GM23338 (cell line): Measurements from ENCODE around the gene PDSS2. TPM values are rescaled to one million over a fixed set of nuclear protein-coding genes. Genes with fewer than 3 reads are reported as not detected.

Experiments
- ATAC-seq: fragments of 200-7000 bp; cut with Tn5 transposase; 3 replicates; pipeline ENCODE4 v1.9.1; 2020
- DNase-seq: peaks from one replicate; pipeline ENCODE4 v3.0.0-alpha.2; 2015; ENCODE audit warnings: low spot score
- H2AFZ ChIP-seq: fragments of 200-600 bp; sonication (generic); 2 replicates; pipeline ENCODE4 v1.8.0; 2016; ENCODE audit warnings: antibody characterized with exemption, mild to moderate bottlenecking, moderate library complexity
- H3F3A ChIP-seq: fragments of 200-600 bp; sonication (generic); replicated peaks from 2 replicates; pipeline ENCODE4 v1.8.0; 2017; ENCODE audit warnings: antibody characterized with exemption, mixed run types, low read depth
- H3K27ac ChIP-seq: fragments of 200-600 bp; sonication (generic); 2 replicates; pipeline ENCODE4 v1.6.1; 2016; ENCODE audit warnings: low read depth
- H3K27me3 ChIP-seq: fragments of 200-600 bp; sonication (generic); 2 replicates; pipeline ENCODE4 v1.8.0; 2016; ENCODE audit warnings: mild to moderate bottlenecking, mixed run types, moderate library complexity; ENCODE audit not compliant: insufficient read depth
- H3K36me3 ChIP-seq: fragments of 200-600 bp; sonication (generic); 2 replicates; pipeline ENCODE4 v1.8.0; 2016; ENCODE audit warnings: mild to moderate bottlenecking; ENCODE audit not compliant: insufficient read depth
- H3K4me1 ChIP-seq: fragments of 200-600 bp; sonication (generic); 2 replicates; pipeline ENCODE4 v1.8.0; 2016; ENCODE audit warnings: mild to moderate bottlenecking, moderate library complexity; ENCODE audit not compliant: insufficient read depth
- H3K4me2 ChIP-seq: fragments of 200-600 bp; sonication (generic); 2 replicates; pipeline ENCODE4 v1.7.1; 2017; ENCODE audit warnings: mixed run types
- H3K4me3 ChIP-seq: fragments of 200-600 bp; sonication (generic); 2 replicates; pipeline ENCODE4 v1.6.1; 2016; ENCODE audit warnings: mixed run types
- H3K79me2 ChIP-seq: fragments of 200-600 bp; sonication (generic); replicated peaks from 2 replicates; pipeline ENCODE4 v1.8.0; 2017; ENCODE audit warnings: mild to moderate bottlenecking; ENCODE audit not compliant: insufficient read depth
- H3K9me2 ChIP-seq: fragments of 200-600 bp; sonication (generic); 2 replicates; pipeline ENCODE4 v1.8.0; 2017; ENCODE audit not compliant: insufficient read depth
- H4K20me1 ChIP-seq: fragments of 200-600 bp; sonication (generic); replicated peaks from 2 replicates; pipeline ENCODE4 v1.8.0; 2017; ENCODE audit warnings: mild to moderate bottlenecking; ENCODE audit not compliant: insufficient read depth
- H3K27ac Mint-ChIP-seq: 2 replicates; pipeline ENCODE4 v1.8.0; 2020; ENCODE audit warnings: inconsistent platforms, mild to moderate bottlenecking, moderate library complexity, mixed read lengths
- H3K27me3 Mint-ChIP-seq: 3 replicates; pipeline ENCODE4 v1.8.0; 2022; ENCODE audit warnings: low read depth, mild to moderate bottlenecking, moderate library complexity, mixed read lengths, inconsistent platforms; ENCODE audit not compliant: insufficient read depth, poor library complexity
- H3K36me3 Mint-ChIP-seq: 3 replicates; pipeline ENCODE4 v1.8.0; 2021; ENCODE audit warnings: low read depth, mild to moderate bottlenecking, inconsistent platforms, moderate library complexity, mixed read lengths
- H3K4me1 Mint-ChIP-seq: 3 replicates; pipeline ENCODE4 v1.8.0; 2020; ENCODE audit warnings: mild to moderate bottlenecking, inconsistent platforms, mixed read lengths
- H3K4me3 Mint-ChIP-seq: 3 replicates; pipeline ENCODE4 v1.8.0; 2021; ENCODE audit warnings: moderate library complexity, mild to moderate bottlenecking, inconsistent platforms, mixed read lengths
- H3K9me3 Mint-ChIP-seq: 3 replicates; pipeline ENCODE4 v1.8.0; 2020; ENCODE audit warnings: moderate library complexity, mild to moderate bottlenecking, inconsistent platforms, mixed read lengths
- CREB1 ChIP-seq: fragments of 250-450 bp; sonication (Bioruptor Pico); IDR thresholded peaks from 2 replicates; pipeline ENCODE4 v1.5.0; 2020; ENCODE audit warnings: low read depth, mild to moderate bottlenecking, moderate library complexity
- EZH2 ChIP-seq: fragments of 200-600 bp; sonication (generic); IDR thresholded peaks from one replicate; pipeline ENCODE4 v1.8.0; 2017; ENCODE audit warnings: antibody characterized with exemption, mild to moderate bottlenecking, low read depth; ENCODE audit not compliant: unreplicated experiment
- EZH2phosphoT487 ChIP-seq: fragments of 200-600 bp; sonication (generic); IDR thresholded peaks from one replicate; pipeline ENCODE4 v1.8.1; 2018; ENCODE audit warnings: antibody characterized with exemption; ENCODE audit not compliant: unreplicated experiment
- JUNB ChIP-seq: IDR thresholded peaks from one replicate; pipeline ENCODE4 v1.6.1; 2016; ENCODE audit warnings: antibody characterized with exemption; ENCODE audit not compliant: unreplicated experiment
- POLR2AphosphoS5 ChIP-seq: IDR thresholded peaks from 2 replicates; pipeline ENCODE4 v1.6.1; 2016; ENCODE audit warnings: antibody characterized with exemption, low read depth
- REST ChIP-seq: IDR thresholded peaks from one replicate; pipeline ENCODE4 v1.6.1; 2018; ENCODE audit warnings: antibody characterized with exemption; ENCODE audit not compliant: unreplicated experiment
- STAT1 ChIP-seq: IDR thresholded peaks from one replicate; pipeline ENCODE4 v1.6.1; 2016; ENCODE audit warnings: antibody characterized with exemption; ENCODE audit not compliant: unreplicated experiment
- ZNF331 ChIP-seq: fragments of 250-450 bp; sonication (Bioruptor Pico); IDR thresholded peaks from 2 replicates; pipeline ENCODE4 v1.5.0; 2020; ENCODE audit warnings: low read depth, mild to moderate bottlenecking, moderate library complexity
- ZNF462 ChIP-seq: fragments of 250-450 bp; sonication (Bioruptor Pico); IDR thresholded peaks from 2 replicates; pipeline ENCODE4 v1.5.0; 2020; ENCODE audit warnings: mild to moderate bottlenecking, moderate library complexity
- polyA plus RNA-seq: library from polyadenylated mRNA; unstranded; fragments of >200 nt; fragmentation: Nextera tagmentation; extraction: Ambion mirVana; gene quantifications from 2 replicates; pipeline ENCODE4 v1.2.1, GENCODE V29; 2016
- total RNA-seq: library from RNA; depleted of rRNA; stranded (reverse); fragments of >200 nt; shearing (Covaris generic); gene quantifications from 2 replicates; pipeline ENCODE4 v1.2.3, GENCODE V29; 2014
- TF ChIP-seq, protein P1 (sequence below): IDR thresholded peaks from 2 replicates; pipeline ENCODE4 v1.6.1; 2016; ENCODE audit warnings: antibody characterized with exemption
- TF ChIP-seq, protein P2 (sequence below), 2 experiments: fragments of 200-600 bp in 1 of 2; sonication (generic) in 1 of 2; conservative IDR thresholded peaks; 2 replicates each; pipeline versions ENCODE4 v1.5.1 to v1.6.1; 2016 to 2017; ENCODE audit warnings: antibody characterized with exemption in 2 of 2, low read depth in 2 of 2, mild to moderate bottlenecking in 2 of 2, moderate library complexity in 1 of 2

Gene PDSS2
- total and polyA plus RNA-seq, 2 experiments from 2014 or later, result 7.3 to 16.7 TPM

- TF ChIP-seq, protein P1, sequence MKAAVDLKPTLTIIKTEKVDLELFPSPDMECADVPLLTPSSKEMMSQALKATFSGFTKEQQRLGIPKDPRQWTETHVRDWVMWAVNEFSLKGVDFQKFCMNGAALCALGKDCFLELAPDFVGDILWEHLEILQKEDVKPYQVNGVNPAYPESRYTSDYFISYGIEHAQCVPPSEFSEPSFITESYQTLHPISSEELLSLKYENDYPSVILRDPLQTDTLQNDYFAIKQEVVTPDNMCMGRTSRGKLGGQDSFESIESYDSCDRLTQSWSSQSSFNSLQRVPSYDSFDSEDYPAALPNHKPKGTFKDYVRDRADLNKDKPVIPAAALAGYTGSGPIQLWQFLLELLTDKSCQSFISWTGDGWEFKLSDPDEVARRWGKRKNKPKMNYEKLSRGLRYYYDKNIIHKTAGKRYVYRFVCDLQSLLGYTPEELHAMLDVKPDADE, result no peak
- no peak for TF ChIP-seq STAT1
- no peak for TF ChIP-seq CREB1
- no peak for TF ChIP-seq ZNF331 (CRISPR knock-in tag)
- TF ChIP-seq POLR2AphosphoS5, result no peak
- no peak for TF ChIP-seq JUNB
- TF ChIP-seq EZH2phosphoT487, result no peak
Measured at GRCh38 chr6:107386340-107386739, 73.0 kb downstream of the PDSS2 start (continued).

GRCh38 chr6:107383705-107384104, 75.7 kb downstream of the PDSS2 start:
- H3K9me3 Mint-ChIP-seq, result no peaks in the 10 kb centered on the region
- Histone ChIP-seq H3K9me2 (no peaks in the 10 kb centered on the region), H3F3A (no peaks in the 10 kb centered on the region), H4K20me1 (no peaks in the 10 kb centered on the region), H3K4me1 (no peaks in the 10 kb centered on the region), H3K79me2 (no peaks in the 10 kb centered on the region), H3K27ac (no peak overlapping the region), H2AFZ (no peak overlapping the region), H3K4me3 (no peak overlapping the region), H3K4me2 (no peak overlapping the region), H3K27me3 (no peaks in the 10 kb centered on the region), H3K36me3 (no peaks in the 10 kb centered on the region)
- ATAC-seq (no peak), DNase-seq (no peak)
- no peak overlapping the region; the same call in 1 of the 2 replicates for H3K27ac Mint-ChIP-seq
- H3K36me3 Mint-ChIP-seq, result peaks cover 3% of the 10 kb centered on the region; the same call in 1 of the 3 replicates
- H3K27me3 Mint-ChIP-seq, result peaks cover 2% of the 10 kb centered on the region
- peaks cover 3% of the 10 kb centered on the region; the same call in 2 of the 3 replicates for H3K4me1 Mint-ChIP-seq
- no peak overlapping the region for H3K4me3 Mint-ChIP-seq
- no peak for TF ChIP-seq ZNF462 (CRISPR knock-in tag)
- TF ChIP-seq, protein P1, result no peak
- TF ChIP-seq EZH2, result no peak
- TF ChIP-seq STAT1, result no peak
- no peak for TF ChIP-seq JUNB
- no peak for TF ChIP-seq CREB1
- no peak for TF ChIP-seq ZNF331 (CRISPR knock-in tag)
- TF ChIP-seq REST, result no peak
- TF ChIP-seq POLR2AphosphoS5, result no peak
- TF ChIP-seq, protein P2, sequence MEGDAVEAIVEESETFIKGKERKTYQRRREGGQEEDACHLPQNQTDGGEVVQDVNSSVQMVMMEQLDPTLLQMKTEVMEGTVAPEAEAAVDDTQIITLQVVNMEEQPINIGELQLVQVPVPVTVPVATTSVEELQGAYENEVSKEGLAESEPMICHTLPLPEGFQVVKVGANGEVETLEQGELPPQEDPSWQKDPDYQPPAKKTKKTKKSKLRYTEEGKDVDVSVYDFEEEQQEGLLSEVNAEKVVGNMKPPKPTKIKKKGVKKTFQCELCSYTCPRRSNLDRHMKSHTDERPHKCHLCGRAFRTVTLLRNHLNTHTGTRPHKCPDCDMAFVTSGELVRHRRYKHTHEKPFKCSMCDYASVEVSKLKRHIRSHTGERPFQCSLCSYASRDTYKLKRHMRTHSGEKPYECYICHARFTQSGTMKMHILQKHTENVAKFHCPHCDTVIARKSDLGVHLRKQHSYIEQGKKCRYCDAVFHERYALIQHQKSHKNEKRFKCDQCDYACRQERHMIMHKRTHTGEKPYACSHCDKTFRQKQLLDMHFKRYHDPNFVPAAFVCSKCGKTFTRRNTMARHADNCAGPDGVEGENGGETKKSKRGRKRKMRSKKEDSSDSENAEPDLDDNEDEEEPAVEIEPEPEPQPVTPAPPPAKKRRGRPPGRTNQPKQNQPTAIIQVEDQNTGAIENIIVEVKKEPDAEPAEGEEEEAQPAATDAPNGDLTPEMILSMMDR (conservative IDR thresholded peaks at IDR 0.05; ENCODE audit: low read depth in 2 of 2), result no peak
